ENCODE data around the gene DNAJA3. TPM values are rescaled to one million over a fixed set of nuclear protein-coding genes. Genes with fewer than 3 reads are reported as not detected.

Gene DNAJA3
- total RNA-seq, 1 experiment from 2014 or later, result 93.3 TPM

- TF ChIP-seq CTCF (IDR thresholded peaks at IDR 0.05 in 2 of 3, conservative IDR thresholded peaks at IDR 0.05 in 1 of 3; ENCODE audit: borderline replicate concordance in 1 of 3, insufficient read depth in 1 of 3, low read depth in 2 of 3, low read length in 2 of 3), result no peak
Observed at GRCh38 chr16:4463522-4464163, 38.0 kb downstream of the DNAJA3 start (continued).

- RAD21 ChIA-PET (ENCODE audit: low non-redundant PET in 1 of 2, low total read pairs in 2 of 2, uncharacterized antibody in 2 of 2, unreplicated experiment in 2 of 2), result no interaction called here
- intact Hi-C loops (cut with micrococcal nuclease), result no loop called here
- Histone ChIP-seq H3K9me3 (ENCODE audit: control insufficient read depth in 1 of 2, insufficient read depth in 1 of 2, low read depth in 1 of 2, low read length in 2 of 2) (no peaks in the 10 kb centered on the region), H3K27ac (ENCODE audit: low read depth, low read length) (no peak overlapping the region; the same call in 1 of the 2 replicates), H3K79me2 (ENCODE audit: insufficient read depth, low read length) (0 out of 2 replicates have a peak, but pooled peaks cover under 1% of the 10 kb centered on the region), H3K27me3 (ENCODE audit: insufficient read depth, low read length) (no peaks in the 10 kb centered on the region), H3K4me3 (replicated peaks in 1 of 2; ENCODE audit: low read depth in 1 of 2, low read length in 2 of 2) (no peak overlapping the region), H2AFZ (ENCODE audit: low read depth, low read length, poor library complexity, severe bottlenecking) (no peak overlapping the region), H3K9ac (ENCODE audit: low read length) (no peak overlapping the region), H3K9me2 (ENCODE audit: insufficient read depth) (no peaks in the 10 kb centered on the region), H3K36me3 (ENCODE audit: control insufficient read depth in 1 of 2, insufficient read depth in 2 of 2, low read length in 2 of 2) (peaks cover 23 to 24% of the 10 kb centered on the region in 2 experiments; a peak in 3 of 4 replicates), H3K4me1 (ENCODE audit: control insufficient read depth in 1 of 2, insufficient read depth in 2 of 2, low read length in 2 of 2) (peaks cover 0 to 24% of the 10 kb centered on the region in 2 experiments; a peak in 3 of 4 replicates), H4K20me1 (ENCODE audit: insufficient read depth) (no peaks in the 10 kb centered on the region), H3K4me2 (ENCODE audit: low read length) (no peak overlapping the region)
- CTCF ChIA-PET, result no interaction called here
- TF ChIP-seq ZNF274 (IDR thresholded peaks at IDR 0.05; ENCODE audit: low read depth, low read length) (no peak), POLR2AphosphoS5 (IDR thresholded peaks at IDR 0.05; ENCODE audit: low read depth, low read length) (no peak), REST (IDR thresholded peaks at IDR 0.05; ENCODE audit: low read depth) (no peak), ATF3 (IDR thresholded peaks at IDR 0.05) (no peak), CBX3 (IDR thresholded peaks at IDR 0.05; ENCODE audit: low read depth) (no peak), MAX (IDR thresholded peaks at IDR 0.05) (no peak)
- no peak for ATAC-seq
- DNase-seq (ENCODE audit: low read depth, low spot score), result no peak
- POLR2A ChIA-PET, result no interaction called here
- no TSS peak for BruUV-seq (replicated peaks)
Observed at GRCh38 chr16:4465977-4466779, 40.5 kb downstream of the DNAJA3 start.
